Measurements from ENCODE around the gene CALM1.

Gene CALM1
- total RNA-seq = 564 to 1,062 (median 616) reads per million in 9 experiments

- ATAC-seq (replicated peaks) (peak; percentile 57), DNase-seq (peak; percentile 94 to 97 (median 97))
- peak within 1 kb of the TSS; percentile 95 to 99 for H3K27ac Mint-ChIP-seq
- H3K36me3 Mint-ChIP-seq (ENCODE audit: insufficient read depth) = peaks cover 58% of the 10 kb centered on the region
- peak within 1 kb of the TSS; percentile 98 for H3K4me3 Mint-ChIP-seq
- H3K27me3 Mint-ChIP-seq = no peaks in the 10 kb centered on the region
- H3K9me3 Mint-ChIP-seq = no peaks in the 10 kb centered on the region
- peaks cover 26 to 31% of the 10 kb centered on the region in 2 donors for H3K4me1 Mint-ChIP-seq (ENCODE audit: low read depth in 2 of 2)
Observed at GRCh38 chr14:90396341-90397339, at the start of gene CALM1. Gene CALM1 (plus strand): TSS chr14:90397029. CDS start chr14:90397231, 202 bp downstream.

- Mint-ChIP-seq H3K4me3 (no peak overlapping the region), H3K36me3 (ENCODE audit: insufficient read depth) (no peaks in the 10 kb centered on the region), H3K4me1 (ENCODE audit: low read depth in 2 of 2) (no peaks in the 10 kb centered on the region), H3K27ac (no peak overlapping the region), H3K27me3 (peaks cover 0 to 7% of the 10 kb centered on the region in 2 donors), H3K9me3 (no peaks in the 10 kb centered on the region)
- ATAC-seq (replicated peaks) = no peak
- DNase-seq = no peak
Observed at GRCh38 chr14:90348270-90348669, 48.6 kb upstream of the CALM1 start.

GRCh38 chr14:90349739-90350138, 47.1 kb upstream of the CALM1 start:
- H3K27me3 Mint-ChIP-seq = peaks cover 1 to 7% of the 10 kb centered on the region in 2 donors
- no peaks in the 10 kb centered on the region for H3K36me3 Mint-ChIP-seq (ENCODE audit: insufficient read depth)
- no peaks in the 10 kb centered on the region for H3K9me3 Mint-ChIP-seq
- no peaks in the 10 kb centered on the region for H3K4me1 Mint-ChIP-seq (ENCODE audit: low read depth in 2 of 2)
- ATAC-seq (replicated peaks) (no peak), DNase-seq (no peak)
- H3K27ac Mint-ChIP-seq = no peak overlapping the region
- H3K4me3 Mint-ChIP-seq = no peak overlapping the region

- no peaks in the 10 kb centered on the region for H3K9me3 Mint-ChIP-seq
- peaks cover 10 to 19% of the 10 kb centered on the region in 2 donors for H3K27me3 Mint-ChIP-seq
- ATAC-seq (replicated peaks) (no peak), DNase-seq (no peak)
- H3K4me3 Mint-ChIP-seq = no peak overlapping the region
- no peak overlapping the region for H3K27ac Mint-ChIP-seq
- no peaks in the 10 kb centered on the region for H3K4me1 Mint-ChIP-seq (ENCODE audit: low read depth in 2 of 2)
- no peaks in the 10 kb centered on the region for H3K36me3 Mint-ChIP-seq (ENCODE audit: insufficient read depth)
Observed at GRCh38 chr14:90354551-90355298, 42.1 kb upstream of the CALM1 start.

- no peak overlapping the region for H3K27ac Mint-ChIP-seq
- no peak for DNase-seq
- no peaks in the 10 kb centered on the region for H3K9me3 Mint-ChIP-seq
- no peaks in the 10 kb centered on the region for H3K4me1 Mint-ChIP-seq (ENCODE audit: low read depth in 2 of 2)
- peaks cover 7 to 20% of the 10 kb centered on the region in 2 donors for H3K27me3 Mint-ChIP-seq
- H3K4me3 Mint-ChIP-seq = no peak overlapping the region
- H3K36me3 Mint-ChIP-seq (ENCODE audit: insufficient read depth) = no peaks in the 10 kb centered on the region
- no peak for ATAC-seq (replicated peaks)
Observed at GRCh38 chr14:90355540-90356518, 41.0 kb upstream of the CALM1 start.

- Mint-ChIP-seq H3K4me3 (no peak overlapping the region), H3K4me1 (ENCODE audit: low read depth in 2 of 2) (no peaks in the 10 kb centered on the region), H3K27me3 (peaks cover 12 to 22% of the 10 kb centered on the region in 2 donors), H3K27ac (no peak overlapping the region), H3K36me3 (ENCODE audit: insufficient read depth) (no peaks in the 10 kb centered on the region), H3K9me3 (no peaks in the 10 kb centered on the region)
- ATAC-seq (replicated peaks) (no peak), DNase-seq (no peak)
Observed at GRCh38 chr14:90356925-90357324, 39.9 kb upstream of the CALM1 start.

- peaks cover 22 to 37% of the 10 kb centered on the region in 2 donors for H3K27me3 Mint-ChIP-seq
- DNase-seq = no peak
- H3K4me1 Mint-ChIP-seq (ENCODE audit: low read depth in 2 of 2) = no peaks in the 10 kb centered on the region
- no peak for ATAC-seq (replicated peaks)
- no peaks in the 10 kb centered on the region for H3K9me3 Mint-ChIP-seq
- no peak overlapping the region for H3K27ac Mint-ChIP-seq
- no peaks in the 10 kb centered on the region for H3K36me3 Mint-ChIP-seq (ENCODE audit: insufficient read depth)
- no peak overlapping the region for H3K4me3 Mint-ChIP-seq
Observed at GRCh38 chr14:90358359-90358758, 38.5 kb upstream of the CALM1 start.

GRCh38 chr14:90361865-90362557, 34.8 kb upstream of the CALM1 start:
- H3K27ac Mint-ChIP-seq = no peak overlapping the region

GRCh38 chr14:90362558-90362896, 34.3 kb upstream of the CALM1 start:
- H3K4me1 Mint-ChIP-seq (ENCODE audit: low read depth in 2 of 2) = no peaks in the 10 kb centered on the region
- peaks cover 26% of the 10 kb centered on the region in 2 donors for H3K27me3 Mint-ChIP-seq
- no peak for ATAC-seq (replicated peaks)
- H3K36me3 Mint-ChIP-seq (ENCODE audit: insufficient read depth) = no peaks in the 10 kb centered on the region
- H3K27ac Mint-ChIP-seq = no peak overlapping the region
- H3K9me3 Mint-ChIP-seq = no peaks in the 10 kb centered on the region
- H3K4me3 Mint-ChIP-seq = no peak overlapping the region
- DNase-seq = no peak

More at GRCh38 chr14:90361865-90362557, 34.8 kb upstream of the CALM1 start:
- ATAC-seq (replicated peaks) = no peak
- H3K4me1 Mint-ChIP-seq (ENCODE audit: low read depth in 2 of 2) = no peaks in the 10 kb centered on the region
- H3K36me3 Mint-ChIP-seq (ENCODE audit: insufficient read depth) = no peaks in the 10 kb centered on the region
- no peak overlapping the region for H3K4me3 Mint-ChIP-seq
- no peaks in the 10 kb centered on the region for H3K9me3 Mint-ChIP-seq
- H3K27me3 Mint-ChIP-seq = peaks cover 26% of the 10 kb centered on the region in 2 donors
- DNase-seq = no peak

- DNase-seq = no peak
- H3K36me3 Mint-ChIP-seq (ENCODE audit: insufficient read depth) = no peaks in the 10 kb centered on the region
- ATAC-seq (replicated peaks) = peak; percentile 99
Observed at GRCh38 chr14:90368946-90369721, 27.7 kb upstream of the CALM1 start.

GRCh38 chr14:90373887-90374286, 22.9 kb upstream of the CALM1 start:
- Mint-ChIP-seq H3K27me3 (no peaks in the 10 kb centered on the region), H3K4me1 (ENCODE audit: low read depth in 2 of 2) (no peaks in the 10 kb centered on the region), H3K27ac (no peak overlapping the region), H3K4me3 (no peak overlapping the region), H3K36me3 (ENCODE audit: insufficient read depth) (no peaks in the 10 kb centered on the region), H3K9me3 (no peaks in the 10 kb centered on the region)
- ATAC-seq (replicated peaks) (no peak), DNase-seq (no peak)

More at GRCh38 chr14:90368946-90369721, 27.7 kb upstream of the CALM1 start:
- Mint-ChIP-seq H3K9me3 (no peaks in the 10 kb centered on the region), H3K27ac (no peak overlapping the region), H3K4me1 (ENCODE audit: low read depth in 2 of 2) (no peaks in the 10 kb centered on the region), H3K27me3 (no peaks in the 10 kb centered on the region), H3K4me3 (no peak overlapping the region)

GRCh38 chr14:90374813-90375212, 22.0 kb upstream of the CALM1 start:
- Mint-ChIP-seq H3K27ac (no peak overlapping the region), H3K36me3 (ENCODE audit: insufficient read depth) (no peaks in the 10 kb centered on the region), H3K27me3 (no peaks in the 10 kb centered on the region), H3K9me3 (no peaks in the 10 kb centered on the region), H3K4me1 (ENCODE audit: low read depth in 2 of 2) (peaks cover 0 to 6% of the 10 kb centered on the region in 2 donors), H3K4me3 (no peak overlapping the region)
- DNase-seq = no peak
- ATAC-seq (replicated peaks) = no peak
